HepG2 (cell line): ENCODE measurements around the gene DDR2. TPM values are rescaled to one million over a fixed set of nuclear protein-coding genes. Genes with fewer than 3 reads are reported as not detected.

Experiments
- ARID3A ChIP-seq: IDR thresholded peaks from 2 replicates; pipeline ENCODE4 v1.6.1; 2012; ENCODE audit warnings: low read depth, low read length, improper control_type of control experiment
- CEBPZ ChIP-seq: IDR thresholded peaks from 2 replicates; pipeline ENCODE4 v1.6.1; 2012; ENCODE audit warnings: low read length, improper control_type of control experiment
- HOXD1 ChIP-seq: sonication (generic); formaldehyde crosslinking; IDR thresholded peaks from 2 replicates; pipeline ENCODE4 v1.5.0; 2020; ENCODE audit warnings: missing genetic modification reagents
- SMAD3 ChIP-seq: sonication (generic); formaldehyde crosslinking; IDR thresholded peaks from 2 replicates; pipeline ENCODE4 v1.4.0; 2020; ENCODE audit warnings: missing genetic modification reagents
- TRAFD1 ChIP-seq: sonication (generic); formaldehyde crosslinking; IDR thresholded peaks from 2 replicates; pipeline ENCODE4 v1.5.1; 2020; ENCODE audit warnings: missing genetic modification reagents, mild to moderate bottlenecking, borderline replicate concordance
- ZMYM4 ChIP-seq: sonication (generic); formaldehyde crosslinking; IDR thresholded peaks from 2 replicates; pipeline ENCODE4 v1.8.1; 2023; ENCODE audit warnings: mild to moderate bottlenecking, missing genetic modification reagents
- ZNF547 ChIP-seq: sonication (generic); formaldehyde crosslinking; IDR thresholded peaks from 2 replicates; pipeline ENCODE4 v1.5.1; 2020; ENCODE audit warnings: mild to moderate bottlenecking, missing genetic modification reagents
- ZNF83 ChIP-seq: sonication (generic); formaldehyde crosslinking; IDR thresholded peaks from 2 replicates; pipeline ENCODE4 v1.4.0; 2020; ENCODE audit warnings: missing genetic modification reagents, mild to moderate bottlenecking, borderline replicate concordance
- polyA plus RNA-seq, 8 experiments: library from polyadenylated mRNA; depleted of rRNA in 3 of 8; stranded (reverse) in 7 of 8; unstranded in 1 of 8; fragments of >200 nt; fragmentation: Illumina TruSeq in 4 of 8; extraction: Trizol in 4 of 8; gene quantifications; 2 replicates each; pipeline versions ENCODE4 v1.2.1 to v1.2.3, GENCODE V29; 2011 to 2016; ENCODE audit warnings: low read depth in 4 of 8, missing spikeins in 1 of 8, mixed read lengths in 1 of 8; ENCODE audit not compliant: insufficient read depth in 1 of 8
- total RNA-seq, 5 experiments: library from RNA; depleted of rRNA; stranded (reverse); fragments of >200 nt; fragmentation: Illumina TruSeq; extraction: Trizol; gene quantifications; 2 replicates each; pipeline ENCODE4 v1.2.3, GENCODE V29; 2016; ENCODE audit warnings: low read depth in 1 of 5

DDR2 gene
- total and polyA plus RNA-seq, 2 of the 13 experiments (the other 11 are each of a cell fraction or from before 2014, with no cell fraction given), result 0.36 to 0.38 TPM

DNA sequence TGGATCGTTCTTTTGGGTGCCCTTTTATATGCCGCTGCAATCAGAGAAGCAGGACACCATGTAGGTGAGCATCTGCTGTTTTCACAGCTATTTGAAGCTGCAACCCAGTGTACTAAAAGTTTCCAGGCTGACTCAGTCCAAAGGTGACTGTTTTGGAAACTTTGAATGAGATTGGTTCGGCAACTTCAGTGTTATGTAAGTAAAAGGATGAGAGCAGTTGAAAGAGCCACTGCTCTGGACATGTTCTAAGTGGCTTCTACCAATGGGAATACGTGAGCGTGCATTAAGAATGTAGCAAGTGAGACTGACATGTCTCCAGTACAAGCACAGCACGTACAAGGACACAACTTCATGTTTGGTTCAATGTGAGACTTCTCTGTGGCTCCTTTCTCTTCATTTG lies 55.6 kb downstream of the DDR2 start (continued):
- TF ChIP-seq CEBPZ (no peak), TRAFD1 (CRISPR knock-in tag) (no peak), ZNF83 (no peak), ZMYM4 (CRISPR knock-in tag) (0 out of 2 replicates have a peak, but pooled peaks have one; percentile 41), HOXD1 (CRISPR knock-in tag) (no peak), SMAD3 (CRISPR knock-in tag) (no peak), ARID3A (no peak), ZNF547 (CRISPR knock-in tag) (no peak)
